ENCODE measurements around the gene ABLIM1. TPM values are rescaled to one million over a fixed set of nuclear protein-coding genes. Genes with fewer than 3 reads are reported as not detected.

ABLIM1 gene
- total and polyA plus RNA-seq, 2 of the 13 experiments (the other 11 are each of a cell fraction or from before 2014, with no cell fraction given) = 59.4 to 92.7 TPM

DNA sequence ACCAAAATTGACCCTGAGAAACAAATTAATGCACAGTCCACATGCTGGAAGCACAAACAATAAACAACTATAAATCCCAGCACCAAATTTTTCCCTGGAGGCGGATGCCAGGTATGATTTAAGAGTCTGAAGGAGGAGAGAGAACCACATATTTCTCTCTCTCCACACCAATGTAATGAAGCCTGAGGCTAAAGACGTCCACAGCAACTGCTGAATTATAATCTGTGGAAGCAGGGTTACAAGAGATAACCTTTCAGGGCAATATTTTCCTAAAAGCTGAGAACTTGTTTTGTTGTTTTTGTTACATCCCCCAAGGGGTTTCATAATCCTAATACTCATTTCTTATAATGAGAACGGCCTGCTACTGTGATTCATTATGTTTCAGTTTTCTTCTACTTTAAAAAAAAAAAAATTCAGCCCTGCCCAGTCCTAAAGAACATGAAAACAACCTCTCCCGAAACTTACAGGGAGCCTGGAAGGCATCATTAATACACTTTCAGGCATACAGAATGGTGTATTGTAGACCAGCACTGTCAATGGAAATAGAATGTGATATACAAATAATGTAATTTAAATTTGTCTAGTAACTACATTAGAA is 48.5 kb upstream of the ABLIM1 start:
- Histone ChIP-seq H3K27me3 (ENCODE audit: control insufficient read depth in 1 of 2, insufficient read depth in 2 of 2, low read length in 2 of 2) (0 out of 5 replicates have a peak, but pooled peaks cover 0 to 4% of the 10 kb centered on the region in 2 experiments), H3K27ac (ENCODE audit: extremely low read length, insufficient read depth, low read length) (no peak overlapping the region), H3K4me2 (ENCODE audit: low read depth, low read length) (no peak overlapping the region), H3K79me2 (ENCODE audit: insufficient read depth, low read length) (no peaks in the 10 kb centered on the region), H2AFZ (ENCODE audit: low read length) (no peak overlapping the region), H3K36me3 (replicated peaks in 1 of 2; ENCODE audit: control insufficient read depth in 1 of 2, insufficient read depth in 2 of 2, low read length in 2 of 2) (no peaks in the 10 kb centered on the region), H3K9ac (ENCODE audit: insufficient read depth, low read depth, low read length) (no peak overlapping the region), H3K4me3 (replicated peaks in 1 of 3; ENCODE audit: insufficient read depth in 1 of 3, low read depth in 2 of 3, low read length in 3 of 3) (no peak overlapping the region), H4K20me1 (ENCODE audit: insufficient read depth, low read length) (no peaks in the 10 kb centered on the region), H3K4me1 (ENCODE audit: insufficient read depth, low read length) (no peaks in the 10 kb centered on the region), H3K9me3 (ENCODE audit: low read length) (no peaks in the 10 kb centered on the region)
- CTCF ChIA-PET (ENCODE audit: low intra/inter-chr PET ratio, low total read pairs) = no interaction called here
- TF ChIP-seq, protein P1, sequence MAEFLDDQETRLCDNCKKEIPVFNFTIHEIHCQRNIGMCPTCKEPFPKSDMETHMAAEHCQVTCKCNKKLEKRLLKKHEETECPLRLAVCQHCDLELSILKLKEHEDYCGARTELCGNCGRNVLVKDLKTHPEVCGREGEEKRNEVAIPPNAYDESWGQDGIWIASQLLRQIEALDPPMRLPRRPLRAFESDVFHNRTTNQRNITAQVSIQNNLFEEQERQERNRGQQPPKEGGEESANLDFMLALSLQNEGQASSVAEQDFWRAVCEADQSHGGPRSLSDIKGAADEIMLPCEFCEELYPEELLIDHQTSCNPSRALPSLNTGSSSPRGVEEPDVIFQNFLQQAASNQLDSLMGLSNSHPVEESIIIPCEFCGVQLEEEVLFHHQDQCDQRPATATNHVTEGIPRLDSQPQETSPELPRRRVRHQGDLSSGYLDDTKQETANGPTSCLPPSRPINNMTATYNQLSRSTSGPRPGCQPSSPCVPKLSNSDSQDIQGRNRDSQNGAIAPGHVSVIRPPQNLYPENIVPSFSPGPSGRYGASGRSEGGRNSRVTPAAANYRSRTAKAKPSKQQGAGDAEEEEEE (CRISPR knock-in tag; IDR thresholded peaks at IDR 0.05; ENCODE audit: borderline replicate concordance) = no peak
- no peak for TF ChIP-seq SRSF1 (optimal IDR thresholded peaks at IDR 0.05; ENCODE audit: low read depth, low read length)
- in situ Hi-C loops (cut with HindIII; ENCODE audit: extremely low pct_ligation_motif_present, low pct_unique_long_range_greater_than_20kb) = loop anchor here (10.0 kb wide), 1 partner anchor 402 kb away; no protein-coding TSS in a partner anchor
- WGBS (ENCODE audit: low lambda C conversion rate) = 7% methylated on average over 4 of the region's 4 CpGs
- no peak for DNase-seq (ENCODE audit: low spot score)
- ATAC-seq = no peak
- no TSS peak for BruUV-seq (replicated peaks)
- POLR2A ChIA-PET = no interaction called here
- intact Hi-C loops (cut with micrococcal nuclease; ENCODE audit: unreplicated experiment) = no loop called here
- no peak for FAIRE-seq

DNA sequence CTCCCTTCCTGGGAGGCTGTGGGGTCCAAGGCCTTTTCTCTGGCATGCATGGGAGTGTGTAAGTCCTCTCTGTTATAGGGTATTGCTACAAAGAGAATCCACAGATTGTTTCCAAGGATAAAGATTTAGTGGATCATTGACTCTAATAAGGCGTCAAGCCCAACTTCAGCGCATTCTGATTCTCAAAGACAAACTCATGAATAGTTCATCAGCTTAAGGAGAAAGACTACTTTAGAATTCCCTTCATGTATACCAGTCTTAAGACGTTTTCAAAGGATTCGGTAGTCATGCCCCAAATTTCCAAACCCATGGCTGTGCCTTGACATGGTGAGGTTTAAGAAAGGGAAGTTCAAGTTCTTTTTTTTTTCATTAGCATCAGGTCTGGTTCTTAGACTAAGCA is 46.6 kb upstream of the ABLIM1 start:
- Histone ChIP-seq H3K36me3 (replicated peaks in 1 of 2; ENCODE audit: control insufficient read depth in 1 of 2, insufficient read depth in 2 of 2, low read length in 2 of 2) (no peaks in the 10 kb centered on the region), H3K4me2 (ENCODE audit: low read depth, low read length) (no peak overlapping the region), H2AFZ (ENCODE audit: low read length) (no peak overlapping the region), H3K79me2 (ENCODE audit: insufficient read depth, low read length) (no peaks in the 10 kb centered on the region), H4K20me1 (ENCODE audit: insufficient read depth, low read length) (no peaks in the 10 kb centered on the region), H3K4me3 (replicated peaks in 1 of 3; ENCODE audit: insufficient read depth in 1 of 3, low read depth in 2 of 3, low read length in 3 of 3) (no peak overlapping the region), H3K4me1 (ENCODE audit: insufficient read depth, low read length) (no peaks in the 10 kb centered on the region), H3K27me3 (ENCODE audit: control insufficient read depth in 1 of 2, insufficient read depth in 2 of 2, low read length in 2 of 2) (0 out of 5 replicates have a peak, but pooled peaks cover 0 to 4% of the 10 kb centered on the region in 2 experiments), H3K9me3 (ENCODE audit: low read length) (no peaks in the 10 kb centered on the region), H3K27ac (ENCODE audit: extremely low read length, insufficient read depth, low read length) (no peak overlapping the region), H3K9ac (ENCODE audit: insufficient read depth, low read depth, low read length) (no peak overlapping the region)
- 35% methylated on average over 4 of the region's 4 CpGs for WGBS (ENCODE audit: low lambda C conversion rate)
- ATAC-seq = no peak
- TF ChIP-seq ZNF749 (CRISPR knock-in tag; IDR thresholded peaks at IDR 0.05; ENCODE audit: borderline replicate concordance) (no peak), GABPA (IDR thresholded peaks at IDR 0.05; ENCODE audit: low read depth, low read length) (no peak), GABPA (CRISPR knock-in tag; IDR thresholded peaks at IDR 0.05; ENCODE audit: low read depth) (no peak), RBAK (CRISPR knock-in tag; IDR thresholded peaks at IDR 0.05) (no peak), ZNF335 (CRISPR knock-in tag; IDR thresholded peaks at IDR 0.05) (no peak), KDM6A (CRISPR knock-in tag; IDR thresholded peaks at IDR 0.05; ENCODE audit: low read depth) (no peak), HMGA1 (CRISPR knock-in tag; conservative IDR thresholded peaks at IDR 0.05) (no peak)
- TF ChIP-seq, protein P2, sequence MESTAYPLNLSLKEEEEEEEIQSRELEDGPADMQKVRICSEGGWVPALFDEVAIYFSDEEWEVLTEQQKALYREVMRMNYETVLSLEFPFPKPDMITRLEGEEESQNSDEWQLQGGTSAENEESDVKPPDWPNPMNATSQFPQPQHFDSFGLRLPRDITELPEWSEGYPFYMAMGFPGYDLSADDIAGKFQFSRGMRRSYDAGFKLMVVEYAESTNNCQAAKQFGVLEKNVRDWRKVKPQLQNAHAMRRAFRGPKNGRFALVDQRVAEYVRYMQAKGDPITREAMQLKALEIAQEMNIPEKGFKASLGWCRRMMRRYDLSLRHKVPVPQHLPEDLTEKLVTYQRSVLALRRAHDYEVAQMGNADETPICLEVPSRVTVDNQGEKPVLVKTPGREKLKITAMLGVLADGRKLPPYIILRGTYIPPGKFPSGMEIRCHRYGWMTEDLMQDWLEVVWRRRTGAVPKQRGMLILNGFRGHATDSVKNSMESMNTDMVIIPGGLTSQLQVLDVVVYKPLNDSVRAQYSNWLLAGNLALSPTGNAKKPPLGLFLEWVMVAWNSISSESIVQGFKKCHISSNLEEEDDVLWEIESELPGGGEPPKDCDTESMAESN (CRISPR knock-in tag; conservative IDR thresholded peaks at IDR 0.05) = no peak
- TF ChIP-seq, protein P3, sequence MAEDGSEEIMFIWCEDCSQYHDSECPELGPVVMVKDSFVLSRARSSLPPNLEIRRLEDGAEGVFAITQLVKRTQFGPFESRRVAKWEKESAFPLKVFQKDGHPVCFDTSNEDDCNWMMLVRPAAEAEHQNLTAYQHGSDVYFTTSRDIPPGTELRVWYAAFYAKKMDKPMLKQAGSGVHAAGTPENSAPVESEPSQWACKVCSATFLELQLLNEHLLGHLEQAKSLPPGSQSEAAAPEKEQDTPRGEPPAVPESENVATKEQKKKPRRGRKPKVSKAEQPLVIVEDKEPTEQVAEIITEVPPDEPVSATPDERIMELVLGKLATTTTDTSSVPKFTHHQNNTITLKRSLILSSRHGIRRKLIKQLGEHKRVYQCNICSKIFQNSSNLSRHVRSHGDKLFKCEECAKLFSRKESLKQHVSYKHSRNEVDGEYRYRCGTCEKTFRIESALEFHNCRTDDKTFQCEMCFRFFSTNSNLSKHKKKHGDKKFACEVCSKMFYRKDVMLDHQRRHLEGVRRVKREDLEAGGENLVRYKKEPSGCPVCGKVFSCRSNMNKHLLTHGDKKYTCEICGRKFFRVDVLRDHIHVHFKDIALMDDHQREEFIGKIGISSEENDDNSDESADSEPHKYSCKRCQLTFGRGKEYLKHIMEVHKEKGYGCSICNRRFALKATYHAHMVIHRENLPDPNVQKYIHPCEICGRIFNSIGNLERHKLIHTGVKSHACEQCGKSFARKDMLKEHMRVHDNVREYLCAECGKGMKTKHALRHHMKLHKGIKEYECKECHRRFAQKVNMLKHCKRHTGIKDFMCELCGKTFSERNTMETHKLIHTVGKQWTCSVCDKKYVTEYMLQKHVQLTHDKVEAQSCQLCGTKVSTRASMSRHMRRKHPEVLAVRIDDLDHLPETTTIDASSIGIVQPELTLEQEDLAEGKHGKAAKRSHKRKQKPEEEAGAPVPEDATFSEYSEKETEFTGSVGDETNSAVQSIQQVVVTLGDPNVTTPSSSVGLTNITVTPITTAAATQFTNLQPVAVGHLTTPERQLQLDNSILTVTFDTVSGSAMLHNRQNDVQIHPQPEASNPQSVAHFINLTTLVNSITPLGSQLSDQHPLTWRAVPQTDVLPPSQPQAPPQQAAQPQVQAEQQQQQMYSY (CRISPR knock-in tag; IDR thresholded peaks at IDR 0.05) = no peak
- ChIA-PET CTCF (ENCODE audit: low intra/inter-chr PET ratio, low total read pairs) (interaction anchor here (3.8 kb wide), 1 partner anchor 154 kb away, joined by 32 read pairs; no protein-coding TSS in a partner anchor), POLR2A (no interaction called here)
- intact Hi-C loops (cut with micrococcal nuclease; ENCODE audit: unreplicated experiment) = no loop called here
- no peak for DNase-seq (ENCODE audit: low spot score)
- no TSS peak for BruUV-seq (replicated peaks)
- no peak for FAIRE-seq
- in situ Hi-C loops (cut with HindIII; ENCODE audit: extremely low pct_ligation_motif_present, low pct_unique_long_range_greater_than_20kb) = loop anchor here (10.0 kb wide), 1 partner anchor 400 kb away; no protein-coding TSS in a partner anchor

Data from HepG2 (cell line).